Ishikawa (cell line): Measurements from ENCODE around the gene RNF121.

Experiments
- CEBPB ChIP-seq: IDR thresholded peaks from 2 replicates; pipeline ENCODE4 v1.6.1; 2012
- CREB1 ChIP-seq: IDR thresholded peaks from 2 replicates; pipeline ENCODE4 v1.6.1; 2012; ENCODE audit warnings: low read depth
- EGR1 ChIP-seq: IDR thresholded peaks from 2 replicates; pipeline ENCODE4 v1.6.1; 2012
- EP300 ChIP-seq: IDR thresholded peaks from 2 replicates; pipeline ENCODE4 v1.6.1; 2012; ENCODE audit warnings: borderline replicate concordance
- FOXM1 ChIP-seq: IDR thresholded peaks from 2 replicates; pipeline ENCODE4 v1.6.1; 2012; ENCODE audit warnings: low read depth, borderline replicate concordance
- MAX ChIP-seq: IDR thresholded peaks from 2 replicates; pipeline ENCODE4 v1.6.1; 2012
- NFIC ChIP-seq: IDR thresholded peaks from 2 replicates; pipeline ENCODE4 v1.6.1; 2012
- RAD21 ChIP-seq: IDR thresholded peaks from 2 replicates; pipeline ENCODE4 v1.6.1; 2012; ENCODE audit warnings: low read depth
- REST ChIP-seq: IDR thresholded peaks from 2 replicates; pipeline ENCODE4 v1.6.1; 2012; ENCODE audit warnings: low read depth, mild to moderate bottlenecking
- TAF1 ChIP-seq: IDR thresholded peaks from 2 replicates; pipeline ENCODE4 v1.6.1; 2012; ENCODE audit warnings: low read depth, mild to moderate bottlenecking
- TCF12 ChIP-seq: IDR thresholded peaks from 2 replicates; pipeline ENCODE4 v1.6.1; 2012; ENCODE audit warnings: low read depth
- TEAD4 ChIP-seq: IDR thresholded peaks from 2 replicates; pipeline ENCODE4 v1.6.1; 2012
- USF1 ChIP-seq: IDR thresholded peaks from 2 replicates; pipeline ENCODE4 v1.6.1; 2012
- YY1 ChIP-seq: IDR thresholded peaks from 2 replicates; pipeline ENCODE4 v1.6.1; 2012; ENCODE audit warnings: low read depth
- ZBTB7A ChIP-seq: IDR thresholded peaks from 2 replicates; pipeline ENCODE4 v1.6.1; 2012; ENCODE audit warnings: low read depth

The RNF121 gene

GRCh38 chr11:71927820-71928736 is 768 bp upstream of the RNF121 start, which contains the start of gene XNDC1N:
XNDC1N (minus strand) TSS chr11:71928594; CDS start chr11:71923353, 5,241 bp downstream.
- no peak for TF ChIP-seq YY1
- peak; percentile 76; the same call in 1 of the 2 replicates for TF ChIP-seq MAX
- TF ChIP-seq NFIC = no peak
- 0 out of 2 replicates have a peak, but pooled peaks have one; percentile 40 for TF ChIP-seq ZBTB7A
- peak; percentile 48 for TF ChIP-seq TAF1
- TF ChIP-seq EGR1 = peak; percentile 43

- TF ChIP-seq RAD21 = no peak
- no peak for TF ChIP-seq MAX
These were observed 645 bp downstream of the RNF121 start for GRCh38 chr11:71929491-71929890.

GRCh38 chr11:71930556-71931244 is 1.9 kb downstream of the RNF121 start:
- TF ChIP-seq EGR1 (no peak), FOXM1 (no peak), CEBPB (no peak), NFIC (no peak), TEAD4 (no peak), CREB1 (no peak), YY1 (no peak)

GRCh38 chr11:71931245-71931602 is 2.4 kb downstream of the RNF121 start:
- TF ChIP-seq FOXM1 (no peak), TAF1 (no peak), TEAD4 (no peak), EGR1 (no peak), USF1 (no peak), EP300 (no peak), TCF12 (no peak), YY1 (no peak), CEBPB (no peak), NFIC (no peak), REST (no peak)

GRCh38 chr11:71933141-71933933 is 4.5 kb downstream of the RNF121 start:
- TF ChIP-seq REST (no peak), ZBTB7A (no peak), NFIC (no peak), TAF1 (no peak), EP300 (no peak), YY1 (no peak), USF1 (no peak), MAX (no peak), CEBPB (no peak), EGR1 (no peak), FOXM1 (no peak), TCF12 (no peak), CREB1 (no peak)
